Lower leg skin (tissue), 4 donors: Measurements from ENCODE around the gene NOB1. TPM values are rescaled to one million over a fixed set of nuclear protein-coding genes. Genes with fewer than 3 reads are reported as not detected.

Experiments used
- DNase-seq, 2 donors: peaks; one replicate each; pipeline ENCODE4 v3.0.0-alpha.2; 2019; ENCODE audit warnings: low spot score in 2 of 2
- H3K4me3 ChIP-seq: fragments of 200-600 bp; sonication (generic); 2 replicates; pipeline ENCODE4 v1.5.1; 2017; ENCODE audit warnings: mild to moderate bottlenecking, low read depth; ENCODE audit not compliant: poor library complexity, severe bottlenecking
- CTCF ChIP-seq, 3 donors: fragments of 450-650 bp; IDR thresholded peaks; one replicate each; pipeline ENCODE4 v1.5.1; 2016; ENCODE audit warnings: antibody characterized with exemption in 3 of 3, mild to moderate bottlenecking in 3 of 3, moderate library complexity in 2 of 3
- POLR2A ChIP-seq, 2 donors: fragments of 450-650 bp; IDR thresholded peaks; one replicate each; pipeline ENCODE4 v1.6.1; 2016 to 2017; ENCODE audit warnings: antibody characterized with exemption in 2 of 2, mild to moderate bottlenecking in 1 of 2, moderate library complexity in 1 of 2
- WGBS, 2 donors: methylation state at CpG; one replicate each; pipeline ENCODE4 v1.1.5; 2018; 5-methylcytosine and 5-hydroxymethylcytosine counted together
- intact Hi-C: fragments of 100-400 bp; cut with DNase I; formaldehyde crosslinking; loops from one replicate; pipeline ENCODE4 v1.15.0; 2023; ENCODE audit warnings: low total_unique reads
- total RNA-seq, 4 donors: library from RNA; depleted of rRNA; stranded (reverse); fragments of >200 nt; gene quantifications; one replicate each; pipeline ENCODE4 v1.1.0, GENCODE V29; 2016

Gene NOB1
- 10 to 100 TPM; 33.8 to 78.0 (median 51.0) TPM for total RNA-seq

- H3K4me3 ChIP-seq = peak within 1 kb of the TSS; percentile 80
- DNase-seq = peak; percentile 93 to 98
- intact Hi-C loops = loop anchor here (5.0 kb wide), 2 partner anchors 47 to 362 kb away; no protein-coding TSS in a partner anchor
- 1% methylated on average over 36 to 53 of the region's 58 CpGs for WGBS, 2 donors
- TF ChIP-seq POLR2A (IDR thresholded peaks at IDR 0.05) = peak in 1 of 2 donors; percentile 9
- peak in 2 of 3 donors; percentile 49 to 99 for TF ChIP-seq CTCF (IDR thresholded peaks at IDR 0.05)
These were observed at the start of gene NOB1 for GRCh38 chr16:69754469-69755310. Gene NOB1 (minus strand): TSS chr16:69754926. CDS start chr16:69754910, 16 bp downstream.

GRCh38 chr16:69804297-69804696, 49.6 kb upstream of the NOB1 start:
- intact Hi-C loops = loop anchor here (10.0 kb wide), 1 partner anchor 131 kb away; no protein-coding TSS in a partner anchor
- WGBS, 2 donors = 53 to 58% methylated on average over 1 of the region's 1 CpG
- TF ChIP-seq CTCF (IDR thresholded peaks at IDR 0.05) (no peak), POLR2A (IDR thresholded peaks at IDR 0.05) (no peak)
- H3K4me3 ChIP-seq = no peak overlapping the region
- DNase-seq = no peak

GRCh38 chr16:69799611-69800031, 44.9 kb upstream of the NOB1 start:
- intact Hi-C loops = loop anchor here (10.0 kb wide), 1 partner anchor 135 kb away; no protein-coding TSS in a partner anchor
- 83 to 91% methylated on average over 11 of the region's 11 CpGs for WGBS, 2 donors

GRCh38 chr16:69798466-69798865, 43.7 kb upstream of the NOB1 start:
- no peak for DNase-seq
- WGBS, 2 donors = 59 to 68% methylated on average over 8 of the region's 8 CpGs
- intact Hi-C loops = no loop called here
- H3K4me3 ChIP-seq = no peak overlapping the region
- TF ChIP-seq CTCF (IDR thresholded peaks at IDR 0.05) = no peak
- TF ChIP-seq POLR2A (IDR thresholded peaks at IDR 0.05) = no peak

More at GRCh38 chr16:69799611-69800031, 44.9 kb upstream of the NOB1 start:
- TF ChIP-seq POLR2A (IDR thresholded peaks at IDR 0.05) = no peak
- no peak for TF ChIP-seq CTCF (IDR thresholded peaks at IDR 0.05)
- H3K4me3 ChIP-seq = no peak overlapping the region
- DNase-seq = no peak

GRCh38 chr16:69796285-69797118, 41.8 kb upstream of the NOB1 start:
- DNase-seq = peak in 1 of 2 donors; percentile 33
- 39 to 40% methylated on average over 19 of the region's 19 CpGs for WGBS, 2 donors
- TF ChIP-seq CTCF (IDR thresholded peaks at IDR 0.05) (no peak), POLR2A (IDR thresholded peaks at IDR 0.05) (no peak)
- no peak overlapping the region for H3K4me3 ChIP-seq
- intact Hi-C loops = no loop called here
